ENCODE results near the gene DGKQ. TPM values are rescaled to one million over a fixed set of nuclear protein-coding genes. Genes with fewer than 3 reads are reported as not detected.

DGKQ gene
- total RNA-seq, 1 experiment from 2014 or later, result 14.2 TPM

DNA sequence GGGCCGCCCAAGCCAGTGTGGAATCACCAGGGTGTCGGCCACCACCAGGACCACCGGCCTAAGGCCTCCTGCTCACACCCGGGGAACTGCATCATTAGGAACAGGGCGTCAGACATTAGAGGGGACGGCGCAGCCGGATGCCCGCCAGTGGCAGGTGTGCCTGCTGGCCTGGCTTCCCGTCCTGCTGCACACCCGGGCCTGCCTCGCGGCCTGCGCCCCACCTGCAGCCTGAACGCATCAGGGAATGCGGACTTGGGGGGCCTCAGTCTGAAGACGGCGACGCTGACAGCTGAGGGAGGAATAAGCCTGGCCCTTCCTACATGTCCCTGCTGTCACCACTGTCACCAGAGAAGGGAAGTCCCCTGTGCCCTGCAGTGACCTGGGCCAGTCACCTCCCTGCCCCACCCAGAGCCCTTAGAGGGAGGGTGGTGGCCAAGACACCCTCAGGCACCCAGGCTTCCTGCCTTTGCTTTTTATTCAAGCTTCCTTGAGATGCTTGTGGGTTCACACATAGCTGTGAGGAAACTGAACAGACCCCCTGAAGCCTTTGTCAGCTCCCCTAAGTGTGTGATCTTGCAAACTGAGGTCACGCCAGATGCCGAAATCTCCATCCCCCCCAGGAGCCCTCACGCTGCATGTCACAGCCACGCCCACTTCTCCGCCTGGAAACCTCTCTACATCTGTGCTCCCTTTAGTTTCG is 3.2 kb downstream of the DGKQ start:
- Histone ChIP-seq H3K27me3 (ENCODE audit: low read length) (no peaks in the 10 kb centered on the region), H3F3A (ENCODE audit: low read length, unreplicated experiment) (no peaks in the 10 kb centered on the region), H3K36me3 (ENCODE audit: low read depth, low read length) (no peaks in the 10 kb centered on the region), H3K27ac (ENCODE audit: low read length) (no peak overlapping the region), H3K9me2 (replicated peaks; ENCODE audit: low read length) (no peaks in the 10 kb centered on the region), H4K20me1 (ENCODE audit: low read length) (no peaks in the 10 kb centered on the region; the same call in 1 of the 2 replicates), H3K4me3 (ENCODE audit: low read length) (no peak overlapping the region), H2AFZ (ENCODE audit: low read length) (no peak overlapping the region), H3K4me1 (ENCODE audit: insufficient read depth, low read length) (peaks cover 18% of the 10 kb centered on the region), H3K79me2 (ENCODE audit: low read length) (peaks cover 7% of the 10 kb centered on the region; the same call in 1 of the 2 replicates), H3K9ac (ENCODE audit: low read length) (no peak overlapping the region), H3K9me3 (ENCODE audit: low read length) (no peaks in the 10 kb centered on the region), H3K4me2 (ENCODE audit: low read length) (no peak overlapping the region)
- ChIA-PET CTCF (no interaction called here), POLR2A (ENCODE audit: unreplicated experiment) (no interaction called here)
- DNase-seq (no peak), ATAC-seq (no peak)
- TF ChIP-seq, protein P1, sequence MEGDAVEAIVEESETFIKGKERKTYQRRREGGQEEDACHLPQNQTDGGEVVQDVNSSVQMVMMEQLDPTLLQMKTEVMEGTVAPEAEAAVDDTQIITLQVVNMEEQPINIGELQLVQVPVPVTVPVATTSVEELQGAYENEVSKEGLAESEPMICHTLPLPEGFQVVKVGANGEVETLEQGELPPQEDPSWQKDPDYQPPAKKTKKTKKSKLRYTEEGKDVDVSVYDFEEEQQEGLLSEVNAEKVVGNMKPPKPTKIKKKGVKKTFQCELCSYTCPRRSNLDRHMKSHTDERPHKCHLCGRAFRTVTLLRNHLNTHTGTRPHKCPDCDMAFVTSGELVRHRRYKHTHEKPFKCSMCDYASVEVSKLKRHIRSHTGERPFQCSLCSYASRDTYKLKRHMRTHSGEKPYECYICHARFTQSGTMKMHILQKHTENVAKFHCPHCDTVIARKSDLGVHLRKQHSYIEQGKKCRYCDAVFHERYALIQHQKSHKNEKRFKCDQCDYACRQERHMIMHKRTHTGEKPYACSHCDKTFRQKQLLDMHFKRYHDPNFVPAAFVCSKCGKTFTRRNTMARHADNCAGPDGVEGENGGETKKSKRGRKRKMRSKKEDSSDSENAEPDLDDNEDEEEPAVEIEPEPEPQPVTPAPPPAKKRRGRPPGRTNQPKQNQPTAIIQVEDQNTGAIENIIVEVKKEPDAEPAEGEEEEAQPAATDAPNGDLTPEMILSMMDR (conservative IDR thresholded peaks at IDR 0.05; ENCODE audit: low read depth, low read length), result no peak
- no peak for TF ChIP-seq EZH2 (IDR thresholded peaks at IDR 0.05; ENCODE audit: low read length, unreplicated experiment)
- no peak for TF ChIP-seq EZH2phosphoT487 (IDR thresholded peaks at IDR 0.05; ENCODE audit: borderline replicate concordance, low read length)
- intact Hi-C loops (cut with micrococcal nuclease), result no loop called here
- no TSS peak for BruUV-seq (replicated peaks)

DNA sequence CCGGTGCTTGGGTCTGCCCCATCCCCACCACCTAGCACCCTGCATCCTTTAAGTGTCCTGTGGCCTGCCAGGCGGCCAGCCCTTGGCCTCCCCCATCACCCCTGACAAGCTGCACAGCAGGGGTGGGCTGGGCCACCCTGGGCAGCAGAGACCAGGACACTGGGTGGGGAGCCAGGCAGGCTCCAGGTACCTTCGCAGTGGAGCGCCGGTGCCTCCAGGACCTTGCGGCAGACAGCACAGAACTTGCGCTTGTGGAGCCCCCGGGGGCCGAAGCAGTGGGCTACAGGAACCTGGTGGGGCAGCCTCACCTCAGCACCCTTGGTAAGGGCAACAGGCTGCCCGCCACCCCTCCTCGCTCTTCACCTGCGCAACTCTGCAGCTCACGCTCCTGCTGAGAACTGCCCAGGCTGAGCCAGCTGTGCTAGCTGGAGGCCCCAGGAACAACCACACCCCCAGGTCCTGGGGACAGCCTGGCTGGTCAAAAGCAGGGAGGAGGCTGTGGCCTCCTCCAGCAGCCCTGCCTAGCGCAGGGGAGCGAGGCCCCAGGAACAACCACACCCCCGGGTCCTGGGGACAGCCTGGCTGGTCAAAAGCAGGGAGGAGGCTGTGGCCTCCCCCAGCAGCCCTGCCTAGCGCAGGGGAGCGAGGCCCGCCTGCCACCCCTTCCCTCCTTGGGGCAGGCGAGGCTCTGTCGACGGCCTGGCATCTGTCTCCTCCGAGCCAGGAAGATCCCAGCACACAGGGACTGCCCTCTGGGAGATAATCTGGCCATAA is 4.6 kb downstream of the DGKQ start:
- H3K4me2 ChIP-seq (ENCODE audit: low read length), result no peak overlapping the region
- no peak overlapping the region for H3K9ac ChIP-seq (ENCODE audit: low read length)
- TF ChIP-seq EZH2phosphoT487 (IDR thresholded peaks at IDR 0.05; ENCODE audit: borderline replicate concordance, low read length) (no peak), EZH2 (IDR thresholded peaks at IDR 0.05; ENCODE audit: low read length, unreplicated experiment) (no peak)
- TF ChIP-seq, protein P1 (conservative IDR thresholded peaks at IDR 0.05; ENCODE audit: low read depth, low read length), result no peak
- no peaks in the 10 kb centered on the region for H3K9me2 ChIP-seq (replicated peaks; ENCODE audit: low read length)
- peaks cover 18% of the 10 kb centered on the region for H3K4me1 ChIP-seq (ENCODE audit: insufficient read depth, low read length)
- no peaks in the 10 kb centered on the region for H3F3A ChIP-seq (ENCODE audit: low read length, unreplicated experiment)
- H3K27me3 ChIP-seq (ENCODE audit: low read length), result no peaks in the 10 kb centered on the region
- H3K9me3 ChIP-seq (ENCODE audit: low read length), result no peaks in the 10 kb centered on the region
- H3K79me2 ChIP-seq (ENCODE audit: low read length), result peaks cover 7% of the 10 kb centered on the region; the same call in 1 of the 2 replicates
- H2AFZ ChIP-seq (ENCODE audit: low read length), result no peak overlapping the region
- H3K4me3 ChIP-seq (ENCODE audit: low read length), result no peak overlapping the region
- ChIA-PET POLR2A (ENCODE audit: unreplicated experiment) (no interaction called here), CTCF (no interaction called here)
- H3K27ac ChIP-seq (ENCODE audit: low read length), result no peak overlapping the region
- BruUV-seq (replicated peaks), result no TSS peak
- intact Hi-C loops (cut with micrococcal nuclease), result no loop called here
- H3K36me3 ChIP-seq (ENCODE audit: low read depth, low read length), result no peaks in the 10 kb centered on the region
- no peaks in the 10 kb centered on the region; the same call in 1 of the 2 replicates for H4K20me1 ChIP-seq (ENCODE audit: low read length)
- no peak for DNase-seq
- ATAC-seq, result no peak

DNA sequence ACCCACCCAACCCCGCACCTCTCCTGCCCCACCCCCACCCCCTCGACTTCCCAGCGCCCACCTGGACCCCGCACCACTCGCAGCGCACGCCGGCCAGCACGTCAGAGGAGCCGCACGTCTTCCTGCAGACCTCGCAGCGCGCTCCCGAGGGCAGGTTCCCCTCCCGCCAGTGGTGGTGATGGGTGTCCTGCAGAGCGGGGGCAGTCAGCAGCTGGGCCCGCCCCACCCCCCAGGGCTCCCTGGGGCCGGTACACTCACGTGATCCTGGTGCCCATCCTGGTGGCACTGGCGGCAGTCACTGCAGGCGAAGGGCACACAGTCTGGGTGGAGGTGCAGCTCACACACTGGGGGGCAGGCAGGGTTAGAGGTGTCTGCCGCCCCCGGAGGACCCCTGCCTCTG is 5.1 kb downstream of the DGKQ start:
- H2AFZ ChIP-seq (ENCODE audit: low read length), result no peak overlapping the region
- H3K27ac ChIP-seq (ENCODE audit: low read length), result no peak overlapping the region
- H3K36me3 ChIP-seq (ENCODE audit: low read depth, low read length), result no peaks in the 10 kb centered on the region
- no peak overlapping the region for H3K4me2 ChIP-seq (ENCODE audit: low read length)
- TF ChIP-seq EZH2phosphoT487 (IDR thresholded peaks at IDR 0.05; ENCODE audit: borderline replicate concordance, low read length) (no peak), EZH2 (IDR thresholded peaks at IDR 0.05; ENCODE audit: low read length, unreplicated experiment) (no peak)
- TF ChIP-seq, protein P1 (conservative IDR thresholded peaks at IDR 0.05; ENCODE audit: low read depth, low read length), result no peak
- no TSS peak for BruUV-seq (replicated peaks)
- H3F3A ChIP-seq (ENCODE audit: low read length, unreplicated experiment), result no peaks in the 10 kb centered on the region
- ATAC-seq, result no peak
- H3K9me2 ChIP-seq (replicated peaks; ENCODE audit: low read length), result no peaks in the 10 kb centered on the region
- H4K20me1 ChIP-seq (ENCODE audit: low read length), result no peaks in the 10 kb centered on the region; the same call in 1 of the 2 replicates
- peaks cover 18% of the 10 kb centered on the region for H3K4me1 ChIP-seq (ENCODE audit: insufficient read depth, low read length)
- no peak for DNase-seq
- H3K4me3 ChIP-seq (ENCODE audit: low read length), result no peak overlapping the region
- CTCF ChIA-PET, result no interaction called here
- H3K9me3 ChIP-seq (ENCODE audit: low read length), result no peaks in the 10 kb centered on the region
- H3K79me2 ChIP-seq (ENCODE audit: low read length), result peaks cover 7% of the 10 kb centered on the region; the same call in 1 of the 2 replicates
- no peak overlapping the region for H3K9ac ChIP-seq (ENCODE audit: low read length)
- POLR2A ChIA-PET (ENCODE audit: unreplicated experiment), result no interaction called here
- intact Hi-C loops (cut with micrococcal nuclease), result no loop called here
- no peaks in the 10 kb centered on the region for H3K27me3 ChIP-seq (ENCODE audit: low read length)

Measured in PC-3 (cell line).